Activated CD8-positive, alpha-beta T cell treated with anti-CD3 and anti-CD28 coated beads, Interleukin-2, amount 10 ng/mL, durations not matched to agents 7 days and 5 days (primary cell): ENCODE results near the gene DDX3X. TPM values are rescaled to one million over a fixed set of nuclear protein-coding genes. Genes with fewer than 3 reads are reported as not detected.

Experiments
- ATAC-seq: fragments of 150-1000 bp; cut with Tn5 transposase; one replicate; pipeline ENCODE4 v1.10.0; 2021; ENCODE audit warnings: moderate library complexity
- CTCF ChIA-PET: fragments of 350-600 bp; sonication (Branson Sonifier 250); formaldehyde crosslinking; loops from one replicate; lab custom pipeline; 2021; ENCODE audit warnings: antibody characterized with exemption; lab: Charles Lee
- POLR2A ChIA-PET: fragments of 350-600 bp; sonication (Branson Sonifier 250); formaldehyde crosslinking; loops from one replicate; lab custom pipeline; 2021; ENCODE audit warnings: antibody characterized with exemption; lab: Charles Lee
- DNase-seq: peaks from one replicate; pipeline ENCODE4 v3.0.0-alpha.2; 2020
- H3K27ac Mint-ChIP-seq: one replicate; pipeline ENCODE4 v1.8.0; 2021; ENCODE audit warnings: mild to moderate bottlenecking, mixed read lengths
- H3K27me3 Mint-ChIP-seq: one replicate; pipeline ENCODE4 v1.8.0; 2021; ENCODE audit warnings: low read depth, mixed read lengths
- H3K36me3 Mint-ChIP-seq: one replicate; pipeline ENCODE4 v1.8.0; 2021; ENCODE audit warnings: low read depth, mixed read lengths
- H3K4me1 Mint-ChIP-seq: one replicate; pipeline ENCODE4 v1.8.0; 2021; ENCODE audit warnings: low read depth, mixed read lengths
- H3K4me3 Mint-ChIP-seq: one replicate; pipeline ENCODE4 v1.8.0; 2021; ENCODE audit warnings: mild to moderate bottlenecking, mixed read lengths
- H3K9me3 Mint-ChIP-seq: one replicate; pipeline ENCODE4 v1.8.0; 2022; ENCODE audit warnings: mixed read lengths; ENCODE audit not compliant: insufficient read depth
- total RNA-seq, 2 experiments: library from RNA; stranded (reverse); gene quantifications; one replicate each; pipeline ENCODE4 v1.2.3, GENCODE V29; 2021

DDX3X gene
- total RNA-seq, 2 experiments from 2014 or later, result 191 to 213 TPM

DNA sequence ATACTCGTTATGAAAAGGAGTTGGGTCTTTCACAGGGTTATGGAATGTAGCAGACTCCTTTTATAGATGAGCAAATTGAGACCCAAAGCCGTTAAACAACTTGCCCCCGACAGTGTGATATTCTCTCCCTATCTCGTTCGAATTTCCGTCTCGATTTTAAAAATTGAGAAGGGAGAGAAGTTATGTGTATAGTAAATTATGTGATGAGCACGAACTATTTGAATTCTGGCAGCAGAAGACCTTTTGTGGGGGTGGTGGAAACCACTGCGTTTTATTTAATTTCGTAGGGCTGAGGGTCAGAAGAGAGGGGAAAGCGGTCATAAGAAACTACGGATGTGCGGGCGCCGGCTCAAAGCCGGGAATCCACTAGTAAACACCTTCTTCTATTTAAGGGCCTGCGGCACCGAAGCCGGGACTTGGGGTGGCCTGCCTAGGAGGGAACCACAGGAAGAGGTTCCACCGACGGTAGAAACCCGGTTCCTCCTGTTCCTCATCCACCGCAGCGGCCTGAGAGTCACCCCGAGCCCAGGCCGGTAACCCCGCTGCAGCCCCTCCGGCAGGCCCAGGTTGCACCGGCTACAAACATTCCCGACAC, 1.5 kb upstream of the DDX3X start:
- POLR2A ChIA-PET, result no interaction called here
- CTCF ChIA-PET, result no interaction called here
- no peaks in the 10 kb centered on the region for H3K27me3 Mint-ChIP-seq
- peaks cover 27% of the 10 kb centered on the region for H3K36me3 Mint-ChIP-seq
- peaks cover 16% of the 10 kb centered on the region for H3K4me1 Mint-ChIP-seq
- peak overlapping the region; percentile 81 for H3K4me3 Mint-ChIP-seq
- no peaks in the 10 kb centered on the region for H3K9me3 Mint-ChIP-seq
- peak overlapping the region; percentile 100 for H3K27ac Mint-ChIP-seq
- peak; percentile 4 for ATAC-seq
- peak; percentile 38 for DNase-seq

- POLR2A ChIA-PET, result interaction anchor here (0.6 to 1.2 kb wide), 11 partner anchors 15 to 597 kb away, joined by 3 to 6 read pairs (median 4); partner anchors contain the start of gene USP9X
- ATAC-seq, result peak; percentile 46
- peak overlapping the region; percentile 100 for H3K27ac Mint-ChIP-seq
- H3K4me1 Mint-ChIP-seq, result peaks cover 20% of the 10 kb centered on the region
- no peaks in the 10 kb centered on the region for H3K9me3 Mint-ChIP-seq
- H3K27me3 Mint-ChIP-seq, result no peaks in the 10 kb centered on the region
- peak overlapping the region; percentile 81 for H3K4me3 Mint-ChIP-seq
- H3K36me3 Mint-ChIP-seq, result peaks cover 33% of the 10 kb centered on the region
- CTCF ChIA-PET, result no interaction called here
- DNase-seq, result peak; percentile 88
Measured at GRCh38 chrX:41333003-41333743, 789 bp upstream of the DDX3X start.

DNA sequence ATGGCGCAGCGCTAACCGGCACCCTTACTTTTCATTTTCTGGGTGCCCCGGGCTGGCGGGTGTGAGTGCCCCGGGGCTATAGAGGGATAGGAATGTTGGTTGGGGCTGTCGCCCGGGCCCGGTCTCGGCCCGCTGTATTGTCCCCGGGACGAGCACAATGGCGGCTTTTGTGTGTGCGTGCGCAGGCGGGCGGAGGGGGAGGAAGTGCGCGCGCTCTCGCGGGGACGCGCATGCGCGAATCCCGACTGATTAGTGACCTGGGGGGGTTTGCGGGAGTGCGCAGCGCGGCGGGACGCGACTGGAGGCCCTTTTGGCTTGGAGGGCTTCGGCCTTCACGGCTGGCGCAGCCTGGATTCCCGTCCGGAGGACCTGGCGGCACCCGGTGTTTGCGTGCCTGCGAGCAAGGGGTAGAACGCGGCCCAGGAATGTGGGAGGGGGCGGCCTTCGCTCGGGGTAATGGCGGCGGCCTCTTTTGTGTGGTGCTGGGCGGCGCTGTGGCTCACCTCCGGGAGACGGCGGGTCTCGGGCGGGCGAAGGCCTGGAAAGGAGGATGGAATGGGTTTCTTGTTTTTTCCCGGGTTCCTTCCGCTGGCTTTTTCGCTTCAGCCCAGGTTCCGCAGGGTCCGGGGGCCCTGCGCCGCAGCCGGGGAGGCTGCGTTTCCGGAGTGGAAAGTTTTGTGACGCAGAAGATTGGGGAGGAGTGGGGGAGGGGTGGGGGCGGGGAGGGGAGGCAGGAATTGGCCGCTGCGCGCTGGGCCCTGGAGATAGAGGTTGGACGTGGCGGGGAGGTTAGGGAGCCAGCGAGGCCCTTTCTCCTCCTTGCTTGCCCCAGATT, 618 bp downstream of the DDX3X start:
- peaks cover 45% of the 10 kb centered on the region for H3K36me3 Mint-ChIP-seq
- H3K27me3 Mint-ChIP-seq, result no peaks in the 10 kb centered on the region
- peak overlapping the region; percentile 81 for H3K4me3 Mint-ChIP-seq
- H3K27ac Mint-ChIP-seq, result peak overlapping the region; percentile 100
- H3K4me1 Mint-ChIP-seq, result peaks cover 32% of the 10 kb centered on the region
- ChIA-PET CTCF (no interaction called here), POLR2A (interaction anchor here (1.1 to 1.2 kb wide), 3 partner anchors 52 to 124 kb away, joined by 4 to 5 read pairs (median 4); no protein-coding TSS in a partner anchor)
- no peaks in the 10 kb centered on the region for H3K9me3 Mint-ChIP-seq
- ATAC-seq (peak; percentile 38), DNase-seq (peak; percentile 84)

DNA sequence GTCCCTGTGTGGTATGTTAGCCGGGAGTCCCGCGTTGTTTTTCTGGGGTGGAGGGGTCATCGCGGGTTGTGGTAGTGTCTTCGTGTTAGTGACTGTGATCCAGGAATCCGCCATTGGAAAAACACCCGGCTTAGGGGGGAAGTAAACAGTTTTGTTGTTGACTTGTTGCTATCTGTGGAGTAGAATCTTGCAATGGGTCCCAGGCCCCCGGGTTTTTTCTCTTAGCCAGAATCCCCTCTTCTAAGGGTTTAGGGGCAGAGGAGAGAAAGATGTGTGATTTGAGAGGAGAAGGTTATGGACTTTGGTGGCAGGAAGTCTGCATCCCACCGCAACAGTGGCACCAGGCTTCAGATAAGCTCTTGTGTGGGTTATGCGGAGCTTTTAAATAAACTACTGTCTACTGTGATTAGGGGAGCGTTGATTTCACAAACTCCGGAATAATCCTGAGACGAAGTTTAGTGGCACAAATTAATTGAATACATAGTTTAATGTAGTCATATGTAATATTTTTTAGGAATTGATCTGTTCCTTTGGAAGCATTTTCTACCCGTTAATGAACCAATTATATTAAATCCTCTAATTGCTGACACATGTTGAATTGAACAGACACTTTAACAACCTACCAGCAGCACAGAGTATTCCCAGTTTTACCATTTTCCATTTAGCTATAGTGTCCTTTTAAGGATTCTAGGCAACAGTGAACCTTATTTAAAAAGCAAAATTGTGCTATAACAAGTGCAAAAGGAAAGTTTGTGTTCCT, 1.4 kb downstream of the DDX3X start:
- Mint-ChIP-seq H3K9me3 (no peaks in the 10 kb centered on the region), H3K36me3 (peaks cover 49% of the 10 kb centered on the region), H3K4me3 (peak overlapping the region; percentile 81), H3K4me1 (peaks cover 35% of the 10 kb centered on the region), H3K27ac (peak overlapping the region; percentile 100), H3K27me3 (no peaks in the 10 kb centered on the region)
- DNase-seq, result peak; percentile 35
- no peak for ATAC-seq
- POLR2A ChIA-PET, result interaction anchor here (1.1 to 1.4 kb wide), 2 partner anchors 12 to 107 kb away, joined by 5 to 6 read pairs; no protein-coding TSS in a partner anchor
- CTCF ChIA-PET, result interaction anchor here (1.3 kb wide), 1 partner anchor 107 kb away, joined by 4 read pairs; no protein-coding TSS in a partner anchor

DNA sequence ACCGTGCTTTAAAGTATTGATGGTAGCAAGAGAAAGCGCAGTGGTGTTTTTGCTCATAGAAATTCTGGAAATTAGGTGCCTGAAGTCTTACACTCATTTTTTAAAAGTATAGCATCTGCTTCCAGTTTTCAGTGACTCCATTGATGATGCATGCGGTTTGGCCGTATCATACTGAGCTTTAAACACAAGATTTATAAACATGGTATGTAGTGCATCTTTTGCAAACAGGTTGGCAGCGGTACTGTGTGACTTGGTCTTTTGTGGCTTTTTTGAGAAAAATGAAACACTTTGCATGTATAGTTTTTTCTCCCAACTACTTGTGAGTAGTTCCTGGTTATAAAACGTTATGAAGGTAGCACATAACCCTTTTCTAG, 2.0 kb downstream of the DDX3X start:
- Mint-ChIP-seq H3K4me1 (peaks cover 33% of the 10 kb centered on the region), H3K27ac (peak overlapping the region; percentile 100), H3K36me3 (peaks cover 51% of the 10 kb centered on the region), H3K4me3 (peak overlapping the region; percentile 81), H3K27me3 (no peaks in the 10 kb centered on the region), H3K9me3 (no peaks in the 10 kb centered on the region)
- no peak for ATAC-seq
- peak; percentile 27 for DNase-seq
- ChIA-PET CTCF (interaction anchor here (1.3 kb wide), 1 partner anchor 106 kb away, joined by 4 read pairs; no protein-coding TSS in a partner anchor), POLR2A (interaction anchor here (0.6 to 1.4 kb wide), 3 partner anchors 12 to 106 kb away, joined by 3 to 6 read pairs (median 5); no protein-coding TSS in a partner anchor)

GRCh38 chrX:41336447-41336846, 2.5 kb downstream of the DDX3X start:
- Mint-ChIP-seq H3K4me1 (peaks cover 32% of the 10 kb centered on the region), H3K4me3 (peak overlapping the region; percentile 81), H3K27me3 (no peaks in the 10 kb centered on the region), H3K27ac (peak overlapping the region; percentile 100), H3K36me3 (peaks cover 55% of the 10 kb centered on the region), H3K9me3 (no peaks in the 10 kb centered on the region)
- DNase-seq, result peak; percentile 23
- POLR2A ChIA-PET, result interaction anchor here (0.6 to 1.4 kb wide), 3 partner anchors 11 to 106 kb away, joined by 3 to 6 read pairs (median 5); no protein-coding TSS in a partner anchor
- CTCF ChIA-PET, result interaction anchor here (1.3 kb wide), 1 partner anchor 105 kb away, joined by 4 read pairs; no protein-coding TSS in a partner anchor
- no peak for ATAC-seq

DNA sequence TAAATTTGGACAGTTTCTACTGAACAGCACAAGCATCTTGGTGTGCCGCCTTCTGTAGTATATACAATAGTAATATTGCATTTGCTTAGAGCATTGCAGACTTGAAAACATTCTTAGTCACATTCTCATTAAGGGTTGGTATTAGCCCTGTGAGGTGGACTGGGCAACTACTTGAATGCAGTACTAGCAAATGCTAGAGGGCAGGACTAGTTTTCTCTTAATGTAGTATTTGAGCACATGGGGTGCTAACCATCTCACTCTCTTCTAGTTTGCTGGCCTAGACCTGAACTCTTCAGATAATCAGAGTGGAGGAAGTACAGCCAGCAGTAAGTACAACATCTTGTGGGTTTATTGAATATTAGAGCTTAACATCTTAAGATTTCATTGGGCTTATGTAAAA, 3.2 kb downstream of the DDX3X start:
- no peaks in the 10 kb centered on the region for H3K9me3 Mint-ChIP-seq
- peak overlapping the region; percentile 63 for H3K27ac Mint-ChIP-seq
- no peak for DNase-seq
- H3K36me3 Mint-ChIP-seq, result peaks cover 58% of the 10 kb centered on the region
- peak overlapping the region; percentile 81 for H3K4me3 Mint-ChIP-seq
- H3K4me1 Mint-ChIP-seq, result peaks cover 33% of the 10 kb centered on the region
- no peak for ATAC-seq
- ChIA-PET CTCF (interaction anchor here (0.7 to 1.0 kb wide), 2 partner anchors 10 to 157 kb away, joined by 3 to 4 read pairs; no protein-coding TSS in a partner anchor), POLR2A (interaction anchor here (0.6 to 0.7 kb wide), 3 partner anchors 104 to 198 kb away, joined by 3 to 5 read pairs (median 3); no protein-coding TSS in a partner anchor)
- H3K27me3 Mint-ChIP-seq, result no peaks in the 10 kb centered on the region

GRCh38 chrX:41338436-41338835, 4.5 kb downstream of the DDX3X start:
- peak overlapping the region; percentile 56 for H3K4me3 Mint-ChIP-seq
- DNase-seq (no peak), ATAC-seq (no peak)
- ChIA-PET POLR2A (no interaction called here), CTCF (interaction anchor here (1.0 kb wide), 1 partner anchor 9 kb away, joined by 3 read pairs; no protein-coding TSS in a partner anchor)
- H3K27me3 Mint-ChIP-seq, result no peaks in the 10 kb centered on the region
- no peaks in the 10 kb centered on the region for H3K9me3 Mint-ChIP-seq
- peaks cover 38% of the 10 kb centered on the region for H3K4me1 Mint-ChIP-seq
- no peak overlapping the region for H3K27ac Mint-ChIP-seq
- H3K36me3 Mint-ChIP-seq, result peaks cover 65% of the 10 kb centered on the region

DNA sequence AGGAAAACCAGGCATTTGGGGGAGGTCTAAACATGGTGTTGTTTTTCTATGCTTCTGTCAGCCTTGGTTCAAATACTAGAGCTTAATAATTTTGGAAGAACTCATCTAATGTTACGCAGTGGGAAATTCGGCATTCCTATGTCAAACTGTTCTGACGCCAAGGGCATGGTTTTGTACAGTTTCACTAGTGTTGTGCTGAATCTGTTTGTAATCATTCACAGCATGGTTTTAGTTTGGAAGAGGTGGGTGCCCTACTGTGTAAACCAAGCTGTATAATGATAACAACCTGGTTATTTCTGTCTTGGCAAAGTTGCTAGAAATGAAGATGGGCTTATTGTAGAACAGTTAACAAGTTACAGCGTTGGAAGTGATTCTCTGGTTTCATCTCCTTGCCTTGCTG, 5.2 kb downstream of the DDX3X start:
- H3K9me3 Mint-ChIP-seq, result no peaks in the 10 kb centered on the region
- peak overlapping the region; percentile 56 for H3K4me3 Mint-ChIP-seq
- H3K27ac Mint-ChIP-seq, result peak overlapping the region; percentile 25
- POLR2A ChIA-PET, result no interaction called here
- DNase-seq, result no peak
- no peaks in the 10 kb centered on the region for H3K27me3 Mint-ChIP-seq
- peaks cover 38% of the 10 kb centered on the region for H3K4me1 Mint-ChIP-seq
- peaks cover 70% of the 10 kb centered on the region for H3K36me3 Mint-ChIP-seq
- CTCF ChIA-PET, result interaction anchor here (0.7 kb wide), 1 partner anchor 159 kb away, joined by 3 read pairs; no protein-coding TSS in a partner anchor
- no peak for ATAC-seq

DNA sequence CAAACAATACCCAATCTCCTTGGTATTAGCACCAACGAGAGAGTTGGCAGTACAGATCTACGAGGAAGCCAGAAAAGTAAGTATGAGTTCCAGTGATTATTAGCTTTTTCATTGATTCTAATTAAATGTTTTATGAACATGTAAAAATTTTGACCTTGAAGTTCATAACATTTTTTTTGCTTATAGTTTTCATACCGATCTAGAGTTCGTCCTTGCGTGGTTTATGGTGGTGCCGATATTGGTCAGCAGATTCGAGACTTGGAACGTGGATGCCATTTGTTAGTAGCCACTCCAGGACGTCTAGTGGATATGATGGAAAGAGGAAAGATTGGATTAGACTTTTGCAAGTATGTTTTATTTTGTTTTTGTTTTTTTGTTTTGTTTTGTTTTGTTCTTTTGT, 10.1 kb downstream of the DDX3X start:
- POLR2A ChIA-PET, result no interaction called here
- peaks cover 67% of the 10 kb centered on the region for H3K36me3 Mint-ChIP-seq
- no peak for ATAC-seq
- no peak overlapping the region for H3K27ac Mint-ChIP-seq
- H3K4me1 Mint-ChIP-seq, result peaks cover 25% of the 10 kb centered on the region
- H3K9me3 Mint-ChIP-seq, result no peaks in the 10 kb centered on the region
- H3K4me3 Mint-ChIP-seq, result no peak overlapping the region
- H3K27me3 Mint-ChIP-seq, result no peaks in the 10 kb centered on the region
- CTCF ChIA-PET, result interaction anchor here (0.8 kb wide), 1 partner anchor 388 kb away, joined by 3 read pairs; no protein-coding TSS in a partner anchor
- DNase-seq, result no peak
